HG03095 (cell line): ENCODE measurements around the gene NKAP.
"Not testable (repeated sequence)": the region's sequence is repeated elsewhere in the genome, so short reads cannot be mapped to it uniquely, and the experiment has no call there.

Source experiments
- ATAC-seq: cut with Tn5 transposase; IDR thresholded peaks from one replicate; pipeline ENCODE4 v1.9.1; 2021; ENCODE audit warnings: moderate library complexity; ENCODE audit not compliant: unreplicated experiment

Gene NKAP

GRCh38 chrX:119942173-119942819 lies 1.3 kb downstream of the NKAP start:
- no peak for ATAC-seq

- no peak for ATAC-seq
Observed at GRCh38 chrX:119941336-119941735, 2.2 kb downstream of the NKAP start.

- ATAC-seq = no peak
Observed at GRCh38 chrX:119935215-119935874, 8.2 kb downstream of the NKAP start.

- ATAC-seq = not testable (repeated sequence)
Observed at GRCh38 chrX:119922391-119922790, 21.2 kb downstream of the NKAP start.

GRCh38 chrX:119919835-119920585 lies 23.5 kb downstream of the NKAP start:
- ATAC-seq = no peak

- ATAC-seq = no peak
Observed at GRCh38 chrX:119917877-119918276, 25.7 kb downstream of the NKAP start.

- ATAC-seq = no peak
Observed at GRCh38 chrX:119916310-119916709, 27.2 kb downstream of the NKAP start.

GRCh38 chrX:119900976-119901375 lies 42.6 kb downstream of the NKAP start:
- ATAC-seq = no peak

GRCh38 chrX:119899125-119899524 lies 44.4 kb downstream of the NKAP start:
- no peak for ATAC-seq

- ATAC-seq = no peak
Observed at GRCh38 chrX:119895843-119896326, 47.7 kb downstream of the NKAP start, which contains the start of gene AKAP14. Gene AKAP14, plus strand, starts transcription at chrX:119895893. Its CDS starts 7,331 bp downstream, at chrX:119903224.

- ATAC-seq = not testable (repeated sequence)
Observed at GRCh38 chrX:119891961-119892692, 51.4 kb downstream of the NKAP start.

GRCh38 chrX:119890626-119891025 lies 52.9 kb downstream of the NKAP start:
- ATAC-seq = not testable (repeated sequence)

GRCh38 chrX:119887721-119888425 lies 55.7 kb downstream of the NKAP start:
- ATAC-seq = no peak

- no peak for ATAC-seq
Observed at GRCh38 chrX:119885554-119886428, 57.8 kb downstream of the NKAP start.

- peak; percentile 89 for ATAC-seq
Observed at GRCh38 chrX:119880552-119881437, 62.8 kb downstream of the NKAP start.

- ATAC-seq = no peak
Observed at GRCh38 chrX:119880076-119880475, 63.5 kb downstream of the NKAP start.

- ATAC-seq = no peak
Observed at GRCh38 chrX:119878740-119879139, 64.8 kb downstream of the NKAP start.

GRCh38 chrX:119871599-119872395 lies 71.8 kb downstream of the NKAP start, which contains the start of the genes NDUFA1 and RNF113A:
Gene NDUFA1, plus strand, starts transcription at chrX:119871832. Its CDS starts 80 bp downstream, at chrX:119871912.
Gene RNF113A, minus strand, starts transcription at chrX:119871733. Its CDS starts 120 bp downstream, at chrX:119871613.
- peak; percentile 92 for ATAC-seq
